Neural cell (in vitro differentiated cells): Measurements from ENCODE around the gene DMRTA1. TPM values are rescaled to one million over a fixed set of nuclear protein-coding genes. Genes with fewer than 3 reads are reported as not detected.

Experiments used
- H2AFZ ChIP-seq: fragments of 200-600, 300-800 bp; sonication (generic), shearing (Covaris generic); 2 replicates; pipeline ENCODE4 v1.6.0; 2014; ENCODE audit warnings: low read depth, mild to moderate bottlenecking, antibody characterized with exemption, low read length, moderate library complexity
- H3F3A ChIP-seq: fragments of 200-600 bp; shearing (Covaris generic); 2 replicates; pipeline ENCODE4 v1.6.1; 2016; ENCODE audit warnings: mild to moderate bottlenecking, moderate library complexity, mixed read lengths, antibody characterized with exemption, low read length; ENCODE audit not compliant: insufficient read depth, poor library complexity, severe bottlenecking
- H3K27ac ChIP-seq: fragments of 200-600, 300-800 bp; sonication (generic), shearing (Covaris generic); 2 replicates; pipeline ENCODE4 v1.5.1; 2014; ENCODE audit warnings: mild to moderate bottlenecking, low read length, moderate library complexity
- H3K27me3 ChIP-seq: fragments of 300-800, 200-600 bp; sonication (generic), shearing (Covaris generic); 2 replicates; pipeline ENCODE4 v1.6.0; 2014; ENCODE audit warnings: mild to moderate bottlenecking, low read depth, low read length, moderate library complexity; ENCODE audit not compliant: insufficient read depth
- H3K36me3 ChIP-seq: fragments of 300-800, 200-600 bp; sonication (generic), shearing (Covaris generic); 2 replicates; pipeline ENCODE4 v1.5.1; 2014; ENCODE audit warnings: mild to moderate bottlenecking, antibody characterized with exemption, low read length, moderate library complexity; ENCODE audit not compliant: insufficient read depth
- H3K4me2 ChIP-seq: fragments of 300-800, 200-600 bp; sonication (generic), shearing (Covaris generic); 2 replicates; pipeline ENCODE4 v1.6.0; 2014; ENCODE audit warnings: mild to moderate bottlenecking, low read length
- H3K4me3 ChIP-seq: fragments of 300-800, 200-600 bp; sonication (generic), shearing (Covaris generic); 2 replicates; pipeline ENCODE4 v1.5.1; 2014; ENCODE audit warnings: mild to moderate bottlenecking, low read length, moderate library complexity
- H3K79me2 ChIP-seq: fragments of 200-600 bp; shearing (Covaris generic); replicated peaks from 2 replicates; pipeline ENCODE4 v1.6.0; 2014; ENCODE audit warnings: mild to moderate bottlenecking, low read length, moderate library complexity; ENCODE audit not compliant: insufficient read depth
- H3K9ac ChIP-seq: fragments of 300-800, 200-600 bp; sonication (generic), shearing (Covaris generic); 2 replicates; pipeline ENCODE4 v1.6.1; 2016; ENCODE audit warnings: mild to moderate bottlenecking, low read length, mixed read lengths
- H3K9me2 ChIP-seq: fragments of 200-600 bp; shearing (Covaris generic); 2 replicates; pipeline ENCODE4 v1.6.1; 2016; ENCODE audit warnings: mild to moderate bottlenecking, low read length, mixed read lengths; ENCODE audit not compliant: insufficient read depth
- H3K9me3 ChIP-seq: fragments of 200-600, 300-800 bp; sonication (generic), shearing (Covaris generic); 2 replicates; pipeline ENCODE4 v1.6.1; 2016; ENCODE audit warnings: mild to moderate bottlenecking, mixed run types, low read length, moderate library complexity, mixed read lengths
- H4K20me1 ChIP-seq: fragments of 200-600 bp; shearing (Covaris generic); 2 replicates; pipeline ENCODE4 v1.6.1; 2016; ENCODE audit warnings: mild to moderate bottlenecking, mixed run types; ENCODE audit not compliant: insufficient read depth
- EP300 ChIP-seq: fragments of 450-650 bp; conservative IDR thresholded peaks from 2 replicates; pipeline ENCODE4 v1.6.1; 2014; ENCODE audit warnings: antibody characterized with exemption, mild to moderate bottlenecking, moderate library complexity; ENCODE audit not compliant: poor library complexity, severe bottlenecking
- EZH2 ChIP-seq: fragments of 200-600, 300-800 bp; shearing (Covaris generic), sonication (generic); IDR thresholded peaks from 2 replicates; pipeline ENCODE4 v1.6.1; 2014; ENCODE audit warnings: antibody characterized with exemption, low read length, borderline replicate concordance, mild to moderate bottlenecking; ENCODE audit not compliant: insufficient read depth, poor library complexity, severe bottlenecking
- MXI1 ChIP-seq: fragments of 450-650 bp; conservative IDR thresholded peaks from 2 replicates; pipeline ENCODE4 v1.6.1; 2014; ENCODE audit warnings: antibody characterized with exemption, mild to moderate bottlenecking; ENCODE audit not compliant: poor library complexity, severe bottlenecking
- POLR2AphosphoS5 ChIP-seq: IDR thresholded peaks from 2 replicates; pipeline ENCODE4 v1.6.1; 2012
- RAD21 ChIP-seq: fragments of 450-650 bp; conservative IDR thresholded peaks from 2 replicates; pipeline ENCODE4 v1.6.1; 2014; ENCODE audit warnings: antibody characterized with exemption, mild to moderate bottlenecking, moderate library complexity
- SMC3 ChIP-seq: fragments of 450-650 bp; conservative IDR thresholded peaks from 2 replicates; pipeline ENCODE4 v1.6.1; 2014; ENCODE audit warnings: antibody characterized with exemption, mild to moderate bottlenecking, moderate library complexity; ENCODE audit not compliant: poor library complexity
- TAF1 ChIP-seq: IDR thresholded peaks from 2 replicates; pipeline ENCODE4 v1.6.1; 2012; ENCODE audit warnings: low read depth
- polyA plus RNA-seq: library from polyadenylated mRNA; depleted of rRNA; stranded (reverse); fragments of >200 nt; gene quantifications from 2 replicates; pipeline ENCODE4 v1.2.3, GENCODE V29; 2014
- TF ChIP-seq, protein P1 (sequence below): IDR thresholded peaks from 2 replicates; pipeline ENCODE4 v1.6.1; 2012; ENCODE audit warnings: borderline replicate concordance
- TF ChIP-seq, protein P2 (sequence below): fragments of 450-650 bp; IDR thresholded peaks from 2 replicates; pipeline ENCODE4 v1.5.1; 2014; ENCODE audit warnings: antibody characterized with exemption, mild to moderate bottlenecking, moderate library complexity; ENCODE audit not compliant: poor library complexity, severe bottlenecking

The DMRTA1 gene
- polyA plus RNA-seq, 1 donor from 2014 or later, result 0.64 TPM

DNA sequence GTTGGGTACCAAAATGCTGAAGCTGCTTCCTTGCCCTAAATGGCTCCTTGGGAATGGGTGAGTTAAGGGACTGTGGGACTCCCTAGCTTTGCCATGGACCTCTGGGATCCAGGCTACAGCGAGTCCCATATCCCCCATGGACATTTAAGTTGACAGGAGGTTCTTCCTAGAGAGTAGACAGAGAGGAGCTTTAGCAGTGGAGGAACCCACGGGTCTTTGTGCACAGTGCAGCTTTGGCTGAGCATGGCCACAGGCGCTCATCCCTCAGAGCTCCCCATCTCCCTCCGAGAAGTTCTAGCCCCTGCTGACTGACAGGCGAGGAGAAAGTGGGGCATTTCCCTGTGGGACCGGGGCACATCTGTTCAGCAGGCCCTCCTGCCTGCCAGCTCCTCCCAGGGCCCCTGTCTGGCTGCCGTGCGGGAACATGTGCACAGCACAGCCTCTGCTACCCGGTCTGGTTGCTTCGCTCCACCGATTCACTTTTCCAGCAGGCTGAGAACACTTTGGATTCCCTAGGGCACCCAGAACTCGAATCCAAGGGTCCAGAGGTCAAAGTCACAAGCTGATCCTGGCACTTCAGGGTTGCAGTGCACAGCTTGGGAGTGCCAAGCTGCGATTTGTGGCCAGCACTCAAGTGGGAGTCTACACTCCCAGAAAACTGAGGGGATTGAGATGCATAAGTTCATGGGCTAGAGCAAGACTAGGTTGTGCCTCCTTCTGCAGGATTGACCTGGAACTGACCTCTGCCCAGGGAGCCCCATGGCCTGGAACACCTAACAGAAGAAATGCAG, 40.6 kb upstream of the DMRTA1 start:
- Histone ChIP-seq H2AFZ (no peak overlapping the region), H3K9ac (no peak overlapping the region), H3K9me2 (no peaks in the 10 kb centered on the region), H3K36me3 (no peaks in the 10 kb centered on the region), H3K4me2 (no peak overlapping the region), H3K4me3 (no peak overlapping the region), H3K27ac (no peak overlapping the region), H3K9me3 (no peaks in the 10 kb centered on the region), H3F3A (no peaks in the 10 kb centered on the region), H4K20me1 (no peaks in the 10 kb centered on the region), H3K79me2 (no peaks in the 10 kb centered on the region), H3K27me3 (no peaks in the 10 kb centered on the region)
- no peak for TF ChIP-seq MXI1
- TF ChIP-seq SMC3, result no peak
- no peak for TF ChIP-seq TAF1
- no peak for TF ChIP-seq EP300
- TF ChIP-seq, protein P1, sequence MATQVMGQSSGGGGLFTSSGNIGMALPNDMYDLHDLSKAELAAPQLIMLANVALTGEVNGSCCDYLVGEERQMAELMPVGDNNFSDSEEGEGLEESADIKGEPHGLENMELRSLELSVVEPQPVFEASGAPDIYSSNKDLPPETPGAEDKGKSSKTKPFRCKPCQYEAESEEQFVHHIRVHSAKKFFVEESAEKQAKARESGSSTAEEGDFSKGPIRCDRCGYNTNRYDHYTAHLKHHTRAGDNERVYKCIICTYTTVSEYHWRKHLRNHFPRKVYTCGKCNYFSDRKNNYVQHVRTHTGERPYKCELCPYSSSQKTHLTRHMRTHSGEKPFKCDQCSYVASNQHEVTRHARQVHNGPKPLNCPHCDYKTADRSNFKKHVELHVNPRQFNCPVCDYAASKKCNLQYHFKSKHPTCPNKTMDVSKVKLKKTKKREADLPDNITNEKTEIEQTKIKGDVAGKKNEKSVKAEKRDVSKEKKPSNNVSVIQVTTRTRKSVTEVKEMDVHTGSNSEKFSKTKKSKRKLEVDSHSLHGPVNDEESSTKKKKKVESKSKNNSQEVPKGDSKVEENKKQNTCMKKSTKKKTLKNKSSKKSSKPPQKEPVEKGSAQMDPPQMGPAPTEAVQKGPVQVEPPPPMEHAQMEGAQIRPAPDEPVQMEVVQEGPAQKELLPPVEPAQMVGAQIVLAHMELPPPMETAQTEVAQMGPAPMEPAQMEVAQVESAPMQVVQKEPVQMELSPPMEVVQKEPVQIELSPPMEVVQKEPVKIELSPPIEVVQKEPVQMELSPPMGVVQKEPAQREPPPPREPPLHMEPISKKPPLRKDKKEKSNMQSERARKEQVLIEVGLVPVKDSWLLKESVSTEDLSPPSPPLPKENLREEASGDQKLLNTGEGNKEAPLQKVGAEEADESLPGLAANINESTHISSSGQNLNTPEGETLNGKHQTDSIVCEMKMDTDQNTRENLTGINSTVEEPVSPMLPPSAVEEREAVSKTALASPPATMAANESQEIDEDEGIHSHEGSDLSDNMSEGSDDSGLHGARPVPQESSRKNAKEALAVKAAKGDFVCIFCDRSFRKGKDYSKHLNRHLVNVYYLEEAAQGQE, result no peak
- TF ChIP-seq RAD21, result no peak
- no peak for TF ChIP-seq POLR2AphosphoS5
- TF ChIP-seq EZH2, result no peak
- TF ChIP-seq, protein P2, sequence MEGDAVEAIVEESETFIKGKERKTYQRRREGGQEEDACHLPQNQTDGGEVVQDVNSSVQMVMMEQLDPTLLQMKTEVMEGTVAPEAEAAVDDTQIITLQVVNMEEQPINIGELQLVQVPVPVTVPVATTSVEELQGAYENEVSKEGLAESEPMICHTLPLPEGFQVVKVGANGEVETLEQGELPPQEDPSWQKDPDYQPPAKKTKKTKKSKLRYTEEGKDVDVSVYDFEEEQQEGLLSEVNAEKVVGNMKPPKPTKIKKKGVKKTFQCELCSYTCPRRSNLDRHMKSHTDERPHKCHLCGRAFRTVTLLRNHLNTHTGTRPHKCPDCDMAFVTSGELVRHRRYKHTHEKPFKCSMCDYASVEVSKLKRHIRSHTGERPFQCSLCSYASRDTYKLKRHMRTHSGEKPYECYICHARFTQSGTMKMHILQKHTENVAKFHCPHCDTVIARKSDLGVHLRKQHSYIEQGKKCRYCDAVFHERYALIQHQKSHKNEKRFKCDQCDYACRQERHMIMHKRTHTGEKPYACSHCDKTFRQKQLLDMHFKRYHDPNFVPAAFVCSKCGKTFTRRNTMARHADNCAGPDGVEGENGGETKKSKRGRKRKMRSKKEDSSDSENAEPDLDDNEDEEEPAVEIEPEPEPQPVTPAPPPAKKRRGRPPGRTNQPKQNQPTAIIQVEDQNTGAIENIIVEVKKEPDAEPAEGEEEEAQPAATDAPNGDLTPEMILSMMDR, result no peak

DNA sequence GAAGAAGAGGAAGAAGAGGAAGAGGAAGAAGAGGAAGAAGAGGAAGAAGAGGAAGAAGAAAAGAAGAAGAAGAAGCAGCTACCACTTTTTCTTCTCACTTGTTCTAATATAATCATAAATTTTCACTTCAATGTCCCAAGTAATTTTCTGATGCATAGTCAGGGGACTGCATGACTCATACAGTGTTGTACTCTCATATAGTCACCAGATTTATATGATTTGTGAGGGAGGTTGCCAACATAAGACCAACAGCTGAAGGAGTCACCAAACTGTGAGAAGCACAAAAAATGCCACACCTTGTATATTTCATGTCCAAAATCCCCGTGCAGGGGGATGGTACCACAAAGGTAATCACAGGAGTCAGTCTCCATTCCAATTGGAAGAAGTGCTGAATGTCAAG, 32.7 kb upstream of the DMRTA1 start:
- Histone ChIP-seq H3K4me3 (no peak overlapping the region), H3F3A (no peaks in the 10 kb centered on the region), H2AFZ (no peak overlapping the region), H3K9me3 (no peaks in the 10 kb centered on the region), H3K9ac (no peak overlapping the region), H3K36me3 (no peaks in the 10 kb centered on the region), H3K4me2 (no peak overlapping the region), H3K27ac (no peak overlapping the region), H3K9me2 (no peaks in the 10 kb centered on the region), H3K79me2 (no peaks in the 10 kb centered on the region), H4K20me1 (no peaks in the 10 kb centered on the region), H3K27me3 (no peaks in the 10 kb centered on the region)
- TF ChIP-seq MXI1, result no peak
- TF ChIP-seq, protein P2, result no peak
- no peak for TF ChIP-seq TAF1
- no peak for TF ChIP-seq SMC3
- no peak for TF ChIP-seq EP300
- TF ChIP-seq POLR2AphosphoS5, result no peak
- no peak for TF ChIP-seq EZH2
- TF ChIP-seq, protein P1, result no peak
- no peak for TF ChIP-seq RAD21
